Mucosa of rectum (tissue), 2 donors: ENCODE measurements around the gene METTL3.

Experiments used
- H3K27ac ChIP-seq, 2 donors: one replicate each; pipeline ENCODE4 v1.7.0; 2013; ENCODE audit warnings: inconsistent platforms in 2 of 2, low read depth in 2 of 2, low read length in 2 of 2
- H3K27me3 ChIP-seq, 2 donors: one replicate each; pipeline ENCODE4 v1.7.0; 2013; ENCODE audit warnings: low read length in 2 of 2; ENCODE audit not compliant: control insufficient read depth in 2 of 2, insufficient read depth in 2 of 2
- H3K36me3 ChIP-seq, 2 donors: one replicate each; pipeline ENCODE4 v1.7.0; 2013; ENCODE audit warnings: low read length in 2 of 2; ENCODE audit not compliant: control insufficient read depth in 2 of 2, insufficient read depth in 2 of 2
- H3K4me1 ChIP-seq, 2 donors: one replicate each; pipeline ENCODE4 v1.7.0; 2013; ENCODE audit warnings: low read length in 2 of 2, mild to moderate bottlenecking in 1 of 2; ENCODE audit not compliant: control insufficient read depth in 2 of 2, insufficient read depth in 2 of 2
- H3K4me3 ChIP-seq, 2 donors: one replicate each; pipeline ENCODE4 v1.7.0; 2013; ENCODE audit warnings: low read length in 2 of 2
- H3K9ac ChIP-seq, 2 donors: one replicate each; pipeline ENCODE4 v1.7.0; 2013; ENCODE audit warnings: low read length in 2 of 2, low read depth in 1 of 2, mild to moderate bottlenecking in 1 of 2
- H3K9me3 ChIP-seq, 2 donors: one replicate each; pipeline ENCODE4 v1.7.0; 2013; ENCODE audit warnings: low read length in 2 of 2; ENCODE audit not compliant: control insufficient read depth in 2 of 2
- donor health status: healthy.
- donor health status: Normal muscosa, but diverticular disease.

Gene METTL3

DNA sequence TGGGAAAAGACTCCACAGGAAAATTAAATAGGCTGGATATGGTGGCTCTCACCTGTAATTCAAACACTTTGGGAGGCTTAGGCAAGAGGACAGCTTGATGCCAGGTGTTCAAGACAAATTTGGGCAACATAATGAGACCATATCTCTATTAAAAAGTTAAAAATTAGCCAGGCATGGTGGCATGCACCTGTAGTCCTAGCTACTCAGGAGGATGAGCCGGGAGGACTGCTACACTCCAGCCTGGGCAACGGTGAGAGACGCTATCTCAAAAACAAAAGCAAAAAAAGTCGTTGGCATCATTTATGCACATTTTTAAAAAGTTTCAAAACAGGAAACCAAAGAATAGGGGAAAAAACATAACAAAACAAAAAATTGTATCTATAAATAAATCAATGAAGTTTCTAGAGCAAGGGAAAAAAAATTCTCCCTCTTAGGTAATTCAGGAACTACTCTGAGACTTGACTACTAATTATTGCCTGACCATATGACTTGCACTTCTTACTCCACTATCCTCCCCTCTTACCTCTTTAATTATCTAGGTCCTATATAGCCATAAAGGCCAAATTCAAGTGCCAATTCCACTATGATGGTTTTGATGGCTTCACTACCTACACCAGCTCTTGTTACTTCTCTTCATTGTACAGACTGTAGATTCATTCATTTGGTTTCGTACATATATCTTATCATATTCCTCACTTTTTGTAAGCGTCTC is 1.6 kb downstream of the METTL3 start:
- no peaks in the 10 kb centered on the region for H3K36me3 ChIP-seq
- H3K4me1 ChIP-seq, result peaks cover 9 to 10% of the 10 kb centered on the region in 2 donors
- no peak overlapping the region for H3K27ac ChIP-seq
- H3K27me3 ChIP-seq, result no peaks in the 10 kb centered on the region
- peak overlapping the region in 1 of 2 donors; percentile 30 for H3K9ac ChIP-seq
- peak overlapping the region; percentile 94 to 98 for H3K4me3 ChIP-seq
- H3K9me3 ChIP-seq, result no peaks in the 10 kb centered on the region

DNA sequence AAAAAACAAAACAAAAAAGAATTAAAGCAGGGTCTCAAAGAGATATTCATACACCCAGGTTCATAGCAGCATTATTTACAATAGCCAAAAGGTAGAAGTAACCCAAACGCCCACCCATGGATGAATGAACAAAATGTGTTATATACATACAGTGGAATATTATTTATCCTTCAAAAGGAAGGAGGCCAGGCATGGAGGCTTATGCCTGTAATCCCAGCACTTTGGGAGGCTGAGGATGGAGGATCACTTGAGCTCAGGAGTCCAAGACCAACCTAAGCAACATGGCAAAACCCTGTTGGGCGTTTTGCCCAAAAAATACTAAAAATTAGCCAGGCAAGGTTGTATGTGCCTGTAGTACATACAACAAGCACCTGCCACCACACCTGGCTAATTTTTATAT is 4.6 kb downstream of the METTL3 start:
- no peak overlapping the region for H3K27ac ChIP-seq
- H3K27me3 ChIP-seq, result no peaks in the 10 kb centered on the region
- H3K36me3 ChIP-seq, result peaks cover 11 to 22% of the 10 kb centered on the region in 2 donors

DNA sequence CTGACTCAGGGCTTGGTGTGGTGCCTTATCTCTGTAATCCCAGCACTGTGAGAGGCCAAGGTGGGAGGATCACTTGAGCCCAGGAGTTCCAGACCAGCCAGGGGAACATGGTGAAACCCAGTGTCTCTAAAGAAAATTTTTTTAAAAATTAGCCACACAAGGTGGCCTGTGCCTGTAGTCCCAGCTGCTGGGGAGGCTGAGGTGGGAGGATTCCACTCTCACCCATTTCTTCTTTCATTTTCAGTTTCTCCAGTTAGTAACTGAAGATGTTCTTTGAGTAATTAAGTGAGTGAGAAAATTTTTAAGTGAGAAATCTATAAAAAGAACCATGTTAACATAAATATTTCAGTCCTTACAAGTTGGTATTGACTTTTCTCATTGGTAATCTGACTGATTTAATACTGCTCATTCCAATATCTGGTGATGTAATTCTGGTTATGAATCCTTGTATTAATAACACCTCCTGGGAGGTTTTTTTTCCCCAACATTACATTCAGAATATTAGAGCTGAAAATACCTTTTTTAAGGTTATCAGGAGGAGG is 6.1 kb downstream of the METTL3 start:
- peaks cover 22 to 36% of the 10 kb centered on the region in 2 donors for H3K36me3 ChIP-seq
- H3K4me3 ChIP-seq, result no peak overlapping the region
- H3K27ac ChIP-seq, result no peak overlapping the region
- no peaks in the 10 kb centered on the region for H3K9me3 ChIP-seq
- no peak overlapping the region for H3K9ac ChIP-seq
- no peaks in the 10 kb centered on the region for H3K27me3 ChIP-seq
- H3K4me1 ChIP-seq, result peaks cover 6 to 7% of the 10 kb centered on the region in 2 donors

More for the DNA sequence above, 4.6 kb downstream of the METTL3 start:
- Histone ChIP-seq H3K4me3 (no peak overlapping the region), H3K4me1 (peaks cover 9 to 10% of the 10 kb centered on the region in 2 donors), H3K9ac (no peak overlapping the region), H3K9me3 (no peaks in the 10 kb centered on the region)

DNA sequence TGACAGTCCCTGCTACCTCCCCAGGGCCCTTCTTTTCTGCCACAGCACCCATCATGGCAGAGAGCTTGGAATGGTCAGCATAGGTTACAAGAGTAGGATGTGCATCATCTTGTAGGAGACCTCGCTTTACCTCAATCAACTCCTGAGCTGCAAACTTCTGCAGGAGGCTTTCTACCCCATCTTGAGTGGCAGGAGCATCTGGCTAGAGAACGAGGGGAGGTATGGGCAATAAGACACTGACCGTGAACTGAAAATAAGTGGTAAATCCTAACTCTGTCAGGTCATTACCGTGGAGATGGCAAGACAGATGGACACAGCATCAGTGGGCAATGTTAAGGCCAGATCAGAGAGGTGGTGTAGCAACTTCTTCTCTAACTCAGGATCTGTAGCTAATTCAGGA is 7.8 kb downstream of the METTL3 start:
- Histone ChIP-seq H3K4me1 (no peaks in the 10 kb centered on the region), H3K36me3 (peaks cover 36 to 51% of the 10 kb centered on the region in 2 donors), H3K4me3 (no peak overlapping the region), H3K9ac (no peak overlapping the region), H3K27me3 (no peaks in the 10 kb centered on the region), H3K27ac (no peak overlapping the region), H3K9me3 (no peaks in the 10 kb centered on the region)

DNA sequence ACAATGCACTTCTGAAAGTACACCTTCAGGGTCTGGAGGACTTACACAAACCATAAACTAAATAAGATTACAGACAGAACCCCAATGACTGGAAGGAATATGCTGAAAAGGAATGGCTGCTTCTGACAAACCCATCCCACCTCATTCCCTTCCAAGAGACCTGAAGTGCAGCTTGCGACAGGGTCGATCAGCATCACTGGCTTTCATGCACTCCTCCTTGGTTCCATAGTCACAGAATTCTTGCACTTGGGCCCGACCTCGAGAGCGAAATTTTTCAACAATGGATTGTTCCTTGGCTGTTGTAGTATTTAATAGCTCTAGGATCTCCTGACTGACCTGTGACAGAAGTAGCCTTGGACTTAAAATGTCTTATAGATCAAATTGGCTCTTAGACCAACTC is 9.6 kb downstream of the METTL3 start:
- H3K36me3 ChIP-seq, result peaks cover 54 to 69% of the 10 kb centered on the region in 2 donors
- no peaks in the 10 kb centered on the region for H3K4me1 ChIP-seq
- H3K9ac ChIP-seq, result no peak overlapping the region
- H3K27ac ChIP-seq, result no peak overlapping the region
- H3K9me3 ChIP-seq, result no peaks in the 10 kb centered on the region
- H3K27me3 ChIP-seq, result no peaks in the 10 kb centered on the region
- H3K4me3 ChIP-seq, result no peak overlapping the region

DNA sequence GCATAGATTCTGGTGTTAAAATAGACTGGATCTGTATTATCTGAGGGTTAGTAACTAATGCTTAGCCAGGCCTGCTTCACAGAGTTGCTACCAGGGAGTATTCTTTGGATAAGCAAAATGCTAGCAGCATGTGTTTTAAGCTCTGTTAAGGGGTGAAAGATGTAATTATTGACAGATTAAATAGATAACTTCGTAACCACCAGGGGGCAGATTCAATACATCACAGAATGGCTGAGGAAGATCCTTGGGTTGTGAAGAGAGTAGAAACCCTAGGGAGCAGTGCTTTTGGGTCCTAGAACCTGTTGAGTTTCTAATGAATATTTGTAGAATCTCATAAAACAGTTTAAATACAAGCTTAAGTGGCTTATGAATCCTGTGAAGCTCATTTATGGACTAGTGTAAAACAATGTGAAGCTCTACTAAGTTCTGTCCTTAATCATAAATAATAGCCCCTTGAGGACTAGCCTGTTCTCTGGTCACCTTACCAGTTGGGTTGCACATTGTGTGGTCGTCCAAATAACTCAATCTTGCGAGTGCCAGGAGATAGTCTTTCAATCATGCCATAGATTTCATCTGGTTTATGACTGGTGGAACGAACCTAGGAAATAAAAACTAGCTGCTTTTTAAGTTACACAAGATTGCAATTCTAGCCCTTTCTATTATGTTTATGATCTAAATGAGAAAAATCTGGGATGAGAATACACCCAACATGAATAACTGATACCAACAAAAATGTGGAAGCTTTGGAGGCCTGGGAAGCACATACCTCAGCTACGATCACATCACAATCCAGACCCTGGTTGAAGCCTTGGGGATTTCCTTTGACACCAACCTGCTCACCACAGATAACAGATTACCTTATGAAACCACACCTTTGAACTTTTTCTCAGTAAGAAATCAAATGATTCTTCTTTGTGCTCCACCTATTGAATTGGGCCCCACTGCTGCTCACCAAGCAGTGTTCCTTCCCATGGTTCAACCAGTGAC is 12.3 kb downstream of the METTL3 start:
- H3K36me3 ChIP-seq, result peaks cover 72 to 83% of the 10 kb centered on the region in 2 donors
- H3K4me3 ChIP-seq, result no peak overlapping the region
- no peak overlapping the region for H3K9ac ChIP-seq
- H3K4me1 ChIP-seq, result no peaks in the 10 kb centered on the region
- H3K27ac ChIP-seq, result no peak overlapping the region
- H3K9me3 ChIP-seq, result no peaks in the 10 kb centered on the region
- H3K27me3 ChIP-seq, result no peaks in the 10 kb centered on the region

DNA sequence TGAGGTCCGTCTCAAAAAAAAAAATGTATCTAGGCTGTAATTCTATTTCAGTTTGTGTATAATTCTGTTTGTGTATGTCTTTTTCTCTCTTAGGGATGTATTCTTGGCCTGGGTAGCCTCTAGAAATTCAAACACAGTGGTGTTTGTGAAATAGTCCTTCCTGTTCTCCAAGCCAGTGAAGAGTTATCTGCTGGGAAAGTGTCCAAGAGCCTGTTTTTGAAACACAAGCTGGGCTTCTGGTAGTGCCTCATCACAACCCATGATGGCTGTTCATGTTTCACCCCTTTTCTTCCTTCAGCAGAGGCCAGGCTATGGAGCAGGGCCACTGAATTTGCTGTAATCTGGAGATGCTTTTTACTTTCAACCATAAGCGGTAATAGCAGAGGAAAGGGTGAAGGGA is 14.7 kb downstream of the METTL3 start:
- Histone ChIP-seq H3K27me3 (no peaks in the 10 kb centered on the region), H3K9me3 (no peaks in the 10 kb centered on the region), H3K36me3 (peaks cover 77 to 78% of the 10 kb centered on the region in 2 donors), H3K27ac (no peak overlapping the region), H3K9ac (no peak overlapping the region), H3K4me3 (no peak overlapping the region), H3K4me1 (no peaks in the 10 kb centered on the region)

DNA sequence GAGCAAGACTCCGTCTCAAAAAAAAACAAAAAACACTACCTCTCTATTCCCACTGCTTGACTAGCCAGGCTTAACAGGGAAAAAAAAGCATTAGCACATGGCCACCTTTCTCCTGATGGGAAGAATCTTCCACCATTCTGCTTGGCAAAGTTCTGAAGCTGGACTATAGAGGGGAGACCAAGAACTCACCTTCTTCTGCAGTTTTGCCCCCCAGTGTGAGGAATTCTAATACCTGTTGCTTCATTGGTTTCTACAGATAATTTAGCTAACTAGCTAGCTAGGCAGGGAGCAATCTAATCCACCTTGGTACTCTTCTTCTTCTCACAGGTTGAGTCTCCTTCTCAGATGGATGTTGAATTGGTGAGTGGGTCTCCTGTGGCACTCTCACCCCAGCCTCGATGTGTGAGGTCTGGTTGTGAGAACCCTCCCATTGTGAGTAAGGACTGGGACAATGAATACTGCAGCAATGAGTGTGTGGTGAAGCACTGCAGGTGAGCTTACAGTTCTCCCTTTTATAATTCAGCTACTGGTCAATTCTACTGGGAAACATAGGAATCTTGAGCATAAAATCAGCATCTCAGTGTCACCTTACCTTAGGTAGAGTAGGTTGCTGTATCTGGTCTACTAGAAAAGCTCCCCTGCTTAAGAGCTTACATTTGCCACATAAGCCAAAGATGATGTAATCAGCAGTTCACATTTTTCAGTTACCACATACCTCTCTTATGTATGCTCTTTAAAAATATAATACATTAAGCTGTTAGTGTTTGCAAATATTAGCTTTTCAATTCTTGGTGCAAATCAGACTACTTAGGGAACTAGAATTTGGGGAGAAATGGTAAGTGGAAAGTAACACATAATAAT is 16.0 kb downstream of the METTL3 start:
- Histone ChIP-seq H3K4me3 (no peak overlapping the region), H3K9ac (no peak overlapping the region), H3K36me3 (peaks cover 67 to 74% of the 10 kb centered on the region in 2 donors), H3K27ac (no peak overlapping the region), H3K27me3 (no peaks in the 10 kb centered on the region), H3K4me1 (no peaks in the 10 kb centered on the region), H3K9me3 (no peaks in the 10 kb centered on the region)

DNA sequence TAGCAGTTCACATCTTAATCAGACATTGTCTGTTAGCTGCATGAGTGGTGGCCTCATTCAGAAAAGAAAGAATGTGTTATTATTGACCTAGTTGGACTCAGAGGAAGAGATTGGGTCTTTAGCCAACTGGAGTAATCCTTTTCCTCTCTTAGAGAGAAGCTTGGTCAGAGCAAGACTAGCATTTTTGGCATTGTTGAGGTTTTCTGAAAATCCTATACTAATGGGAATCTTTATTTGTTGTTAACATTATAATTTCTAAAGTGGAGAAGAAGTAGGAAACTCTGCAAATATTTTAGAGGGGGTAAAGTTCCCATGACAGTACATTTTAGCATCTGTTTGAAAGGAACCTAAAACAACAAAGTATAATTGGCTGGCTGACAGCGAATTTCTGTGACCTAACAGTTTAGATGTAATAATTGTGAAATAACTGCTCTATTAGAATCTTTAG is 24.5 kb downstream of the METTL3 start:
- peaks cover 19 to 43% of the 10 kb centered on the region in 2 donors for H3K36me3 ChIP-seq
- H3K9me3 ChIP-seq, result no peaks in the 10 kb centered on the region
- H3K27ac ChIP-seq, result no peak overlapping the region
- no peak overlapping the region for H3K9ac ChIP-seq
- no peak overlapping the region for H3K4me3 ChIP-seq
- H3K27me3 ChIP-seq, result no peaks in the 10 kb centered on the region
- no peaks in the 10 kb centered on the region for H3K4me1 ChIP-seq
